Hepatocyte (in vitro differentiated cells): ENCODE results near the gene PGC.

Experiments used
- EZH2 ChIP-seq: fragments of 200-600 bp; sonication (generic); IDR thresholded peaks from 2 replicates; pipeline ENCODE4 v1.6.1; 2016; ENCODE audit warnings: antibody characterized with exemption, mild to moderate bottlenecking, borderline replicate concordance
- EZH2phosphoT487 ChIP-seq: fragments of 200-600 bp; sonication (generic); IDR thresholded peaks from one replicate; pipeline ENCODE4 v1.6.1; 2018; ENCODE audit warnings: antibody characterized with exemption, mild to moderate bottlenecking, low read depth, moderate library complexity; ENCODE audit not compliant: unreplicated experiment, severe bottlenecking
- TF ChIP-seq, protein P1 (sequence below): fragments of 200-600 bp; sonication (generic); IDR thresholded peaks from 2 replicates; pipeline ENCODE4 v1.5.1; 2016; ENCODE audit warnings: antibody characterized with exemption, mild to moderate bottlenecking; ENCODE audit not compliant: poor library complexity

DNA sequence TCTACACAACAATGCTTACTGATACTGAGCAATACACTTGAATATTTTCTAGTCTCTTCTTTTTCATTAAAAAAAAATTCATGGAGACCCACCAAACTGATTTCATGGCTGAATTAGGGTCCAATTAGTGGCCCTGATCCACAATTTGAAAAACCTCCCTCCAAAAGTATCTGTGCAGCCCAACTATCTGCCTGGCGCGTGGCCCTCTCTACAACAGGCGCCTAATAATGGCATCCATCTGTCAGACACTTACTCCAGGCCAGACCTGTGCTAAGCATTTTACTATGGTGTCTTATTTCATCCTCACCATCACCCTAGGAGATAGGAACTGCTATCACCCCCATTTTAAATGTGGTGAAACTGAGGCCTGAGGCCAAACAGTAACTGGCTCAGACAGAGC is 25.8 kb downstream of the PGC start:
- TF ChIP-seq EZH2 = no peak
- TF ChIP-seq, protein P1, sequence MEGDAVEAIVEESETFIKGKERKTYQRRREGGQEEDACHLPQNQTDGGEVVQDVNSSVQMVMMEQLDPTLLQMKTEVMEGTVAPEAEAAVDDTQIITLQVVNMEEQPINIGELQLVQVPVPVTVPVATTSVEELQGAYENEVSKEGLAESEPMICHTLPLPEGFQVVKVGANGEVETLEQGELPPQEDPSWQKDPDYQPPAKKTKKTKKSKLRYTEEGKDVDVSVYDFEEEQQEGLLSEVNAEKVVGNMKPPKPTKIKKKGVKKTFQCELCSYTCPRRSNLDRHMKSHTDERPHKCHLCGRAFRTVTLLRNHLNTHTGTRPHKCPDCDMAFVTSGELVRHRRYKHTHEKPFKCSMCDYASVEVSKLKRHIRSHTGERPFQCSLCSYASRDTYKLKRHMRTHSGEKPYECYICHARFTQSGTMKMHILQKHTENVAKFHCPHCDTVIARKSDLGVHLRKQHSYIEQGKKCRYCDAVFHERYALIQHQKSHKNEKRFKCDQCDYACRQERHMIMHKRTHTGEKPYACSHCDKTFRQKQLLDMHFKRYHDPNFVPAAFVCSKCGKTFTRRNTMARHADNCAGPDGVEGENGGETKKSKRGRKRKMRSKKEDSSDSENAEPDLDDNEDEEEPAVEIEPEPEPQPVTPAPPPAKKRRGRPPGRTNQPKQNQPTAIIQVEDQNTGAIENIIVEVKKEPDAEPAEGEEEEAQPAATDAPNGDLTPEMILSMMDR = no peak
- TF ChIP-seq EZH2phosphoT487 = no peak
